Lung (tissue), 12 donors: Measurements from ENCODE around the gene HGS. TPM values are rescaled to one million over a fixed set of nuclear protein-coding genes. Genes with fewer than 3 reads are reported as not detected.

ENCODE experiments used
- ATAC-seq: fragments of 200-7000 bp; cut with Tn5 transposase; one replicate; pipeline ENCODE4 v1.9.1; 2020; ENCODE audit warnings: moderate number of reproducible peaks; ENCODE audit not compliant: insufficient read depth, low FRiP score
- DNase-seq, 3 donors: peaks; one replicate each; pipeline ENCODE4 v3.0.0-alpha.2; 2013 to 2017
- H3K27ac ChIP-seq, 2 donors: one replicate each; pipeline ENCODE4 v1.5.1; 2013; ENCODE audit warnings: mild to moderate bottlenecking in 2 of 2, moderate library complexity in 2 of 2, control low read depth in 1 of 2, inconsistent platforms in 1 of 2, low read depth in 1 of 2, low read length in 1 of 2
- H3K27me3 ChIP-seq, 3 donors: one replicate each; pipeline ENCODE4 v1.5.1; 2013; ENCODE audit warnings: low read length in 2 of 3; ENCODE audit not compliant: control insufficient read depth in 3 of 3, insufficient read depth in 3 of 3
- H3K36me3 ChIP-seq, 4 donors: one replicate each; pipeline ENCODE4 v1.5.1; 2013; ENCODE audit warnings: low read length in 4 of 4, mild to moderate bottlenecking in 1 of 4, moderate library complexity in 1 of 4; ENCODE audit not compliant: control insufficient read depth in 4 of 4, insufficient read depth in 4 of 4
- H3K4me1 ChIP-seq, 5 donors: one replicate each; pipeline ENCODE4 v1.5.1; 2013; ENCODE audit warnings: low read length in 5 of 5, mild to moderate bottlenecking in 2 of 5, moderate library complexity in 1 of 5; ENCODE audit not compliant: control insufficient read depth in 5 of 5, insufficient read depth in 5 of 5
- H3K4me3 ChIP-seq: one replicate; pipeline ENCODE4 v1.5.1; 2013; ENCODE audit warnings: mild to moderate bottlenecking, control low read depth, moderate library complexity
- H3K9ac ChIP-seq, 2 donors: one replicate each; pipeline ENCODE4 v1.5.1; 2013; ENCODE audit warnings: low read length in 2 of 2, control low read depth in 1 of 2; ENCODE audit not compliant: insufficient read depth in 1 of 2
- H3K9me3 ChIP-seq, 4 donors: one replicate each; pipeline ENCODE4 v1.5.1; 2013; ENCODE audit warnings: low read length in 3 of 4, mild to moderate bottlenecking in 1 of 4, moderate library complexity in 1 of 4; ENCODE audit not compliant: control insufficient read depth in 4 of 4, insufficient read depth in 3 of 4
- WGBS, 2 donors: extraction: QIAGEN DNeasy Blood & Tissue Kit; methylation state at CpG; one replicate each; pipeline ENCODE4 v1.1.7; 2013; 5-methylcytosine and 5-hydroxymethylcytosine counted together
- polyA plus RNA-seq, 2 donors: library from polyadenylated mRNA; stranded (reverse); fragments of 200-250 nt; gene quantifications; one replicate each; pipeline ENCODE4 v1.2.1, GENCODE V29; 2013
- total RNA-seq, 2 donors: library from RNA; depleted of rRNA in 1 of 2; stranded (reverse); fragments of >200 nt in 1 of 2; gene quantifications; one replicate each; pipeline ENCODE4 v1.2.1, GENCODE V29; 2014 to 2021
- TF ChIP-seq, protein P1 (sequence below): IDR thresholded peaks from 2 replicates; pipeline ENCODE4 v1.5.1; 2012; ENCODE audit warnings: mild to moderate bottlenecking; ENCODE audit errors: control extremely low read depth, extremely low read depth
- donor health status: control.
- donor health status: control.
- donor health status: Bipolar disorder and iron deficiency.
- donor health status: healthy.
- donor health status: DM: yes; HTN: yes; CAD: no.

HGS gene
- total and polyA plus RNA-seq, 4 donors, result 51.5 to 128 (median 108) TPM

DNA sequence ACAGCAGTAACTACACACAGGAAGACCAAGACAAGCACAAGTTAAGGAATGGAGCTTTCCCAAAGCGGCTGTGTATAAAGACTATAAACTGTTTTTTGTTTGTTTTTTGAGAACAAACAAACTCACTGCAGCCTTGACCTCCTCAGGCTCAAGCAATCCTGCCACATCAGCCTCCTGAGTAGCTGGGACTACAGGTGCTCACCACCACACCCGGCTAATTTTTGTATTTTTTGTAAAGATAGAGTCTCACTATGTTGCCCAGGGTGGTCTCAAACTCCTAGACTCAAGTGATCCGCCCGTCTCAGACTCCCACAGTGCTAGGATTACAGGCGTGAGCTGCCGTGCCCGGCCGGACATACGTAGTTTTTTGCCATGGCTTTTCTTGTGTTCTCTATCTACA is 23.4 kb upstream of the HGS start:
- WGBS, 2 donors, result 90 to 95% methylated on average over 9 of the region's 9 CpGs
- Histone ChIP-seq H3K4me3 (no peak overlapping the region), H3K27ac (no peak overlapping the region), H3K9me3 (no peaks in the 10 kb centered on the region), H3K4me1 (peaks cover 0 to 5% (median 0%) of the 10 kb centered on the region in 5 donors), H3K36me3 (peaks cover 0 to 3% (median 0%) of the 10 kb centered on the region in 4 donors), H3K27me3 (no peaks in the 10 kb centered on the region), H3K9ac (no peak overlapping the region)
- TF ChIP-seq, protein P1, sequence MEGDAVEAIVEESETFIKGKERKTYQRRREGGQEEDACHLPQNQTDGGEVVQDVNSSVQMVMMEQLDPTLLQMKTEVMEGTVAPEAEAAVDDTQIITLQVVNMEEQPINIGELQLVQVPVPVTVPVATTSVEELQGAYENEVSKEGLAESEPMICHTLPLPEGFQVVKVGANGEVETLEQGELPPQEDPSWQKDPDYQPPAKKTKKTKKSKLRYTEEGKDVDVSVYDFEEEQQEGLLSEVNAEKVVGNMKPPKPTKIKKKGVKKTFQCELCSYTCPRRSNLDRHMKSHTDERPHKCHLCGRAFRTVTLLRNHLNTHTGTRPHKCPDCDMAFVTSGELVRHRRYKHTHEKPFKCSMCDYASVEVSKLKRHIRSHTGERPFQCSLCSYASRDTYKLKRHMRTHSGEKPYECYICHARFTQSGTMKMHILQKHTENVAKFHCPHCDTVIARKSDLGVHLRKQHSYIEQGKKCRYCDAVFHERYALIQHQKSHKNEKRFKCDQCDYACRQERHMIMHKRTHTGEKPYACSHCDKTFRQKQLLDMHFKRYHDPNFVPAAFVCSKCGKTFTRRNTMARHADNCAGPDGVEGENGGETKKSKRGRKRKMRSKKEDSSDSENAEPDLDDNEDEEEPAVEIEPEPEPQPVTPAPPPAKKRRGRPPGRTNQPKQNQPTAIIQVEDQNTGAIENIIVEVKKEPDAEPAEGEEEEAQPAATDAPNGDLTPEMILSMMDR, result no peak
- ATAC-seq, result no peak
- DNase-seq, result no peak

DNA sequence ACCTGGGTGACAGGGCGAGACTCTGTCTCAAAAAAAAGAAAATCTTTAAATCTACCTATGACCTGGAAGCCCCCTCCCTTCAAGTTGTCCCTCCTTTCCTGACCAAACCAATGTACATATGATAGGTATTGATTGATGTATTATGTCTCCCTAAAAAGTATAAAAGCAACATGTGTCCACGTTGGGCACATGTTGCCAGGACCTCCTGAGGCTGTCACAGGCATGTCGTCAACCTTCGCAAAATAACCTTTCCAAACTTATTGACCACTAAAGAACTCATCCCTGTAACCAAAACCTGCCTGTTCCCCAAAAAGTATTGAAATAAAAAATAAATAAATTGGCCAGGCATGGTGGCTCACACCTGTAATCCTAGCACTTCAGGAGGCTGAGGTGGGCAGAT is 21.8 kb upstream of the HGS start:
- Histone ChIP-seq H3K36me3 (peaks cover 0 to 3% (median 0%) of the 10 kb centered on the region in 4 donors), H3K9me3 (no peaks in the 10 kb centered on the region), H3K9ac (no peak overlapping the region), H3K27ac (no peak overlapping the region), H3K4me3 (no peak overlapping the region), H3K27me3 (no peaks in the 10 kb centered on the region), H3K4me1 (peaks cover 0 to 10% (median 0%) of the 10 kb centered on the region in 5 donors)
- ATAC-seq (no peak), DNase-seq (no peak)
- 94 to 97% methylated on average over 4 of the region's 4 CpGs for WGBS, 2 donors
- TF ChIP-seq, protein P1, result no peak

DNA sequence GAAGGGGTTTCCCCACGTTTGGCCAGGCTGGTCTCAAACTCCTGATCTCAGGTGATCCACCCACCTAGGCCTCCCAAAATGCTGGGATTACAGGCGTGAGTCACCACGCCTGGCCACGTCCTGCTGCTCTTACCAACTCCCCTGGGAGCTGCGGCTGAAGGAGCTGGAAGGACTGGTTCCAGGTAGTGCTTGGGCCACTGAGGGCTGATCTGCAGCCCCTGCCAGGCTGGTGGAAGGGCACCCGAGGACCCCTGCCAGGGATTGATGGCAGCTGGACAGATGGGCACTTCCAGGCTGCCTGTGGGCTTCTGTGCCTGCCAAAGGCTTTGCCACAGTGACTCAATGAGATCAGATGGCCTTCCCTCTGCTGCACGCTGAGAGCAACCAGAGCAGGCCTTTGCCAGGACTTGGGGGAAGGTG is 19.8 kb upstream of the HGS start:
- H3K4me3 ChIP-seq, result no peak overlapping the region
- DNase-seq (no peak), ATAC-seq (no peak)
- TF ChIP-seq, protein P1, result no peak
- no peak overlapping the region for H3K27ac ChIP-seq
- no peaks in the 10 kb centered on the region for H3K9me3 ChIP-seq
- H3K27me3 ChIP-seq, result no peaks in the 10 kb centered on the region
- peaks cover 0 to 5% (median 1%) of the 10 kb centered on the region in 4 donors for H3K36me3 ChIP-seq
- no peak overlapping the region for H3K9ac ChIP-seq
- WGBS, 2 donors, result 89 to 92% methylated on average over 7 of the region's 7 CpGs
- H3K4me1 ChIP-seq, result peaks cover 0 to 17% (median 4%) of the 10 kb centered on the region in 5 donors
